Measurements from ENCODE around the gene CASP2.
"Not testable (repeated sequence)": the region's sequence is repeated elsewhere in the genome, so short reads cannot be mapped to it uniquely, and the experiment has no call there.

Gene CASP2

GRCh38 chr7:143263266-143264195 lies 24.6 kb upstream of the CASP2 start, which contains the start of gene GSTK1:
GSTK1 (plus strand) TSS chr7:143263441; CDS start chr7:143263514, 73 bp downstream.
- no peaks in the 10 kb centered on the region for H3K27me3 ChIP-seq (ENCODE audit: insufficient read depth, poor library complexity, severe bottlenecking)
- DNase-seq (ENCODE audit: low read depth in 1 of 2, low spot score in 1 of 2), result peak in 1 of 2 experiments; percentile 83
- no peak for TF ChIP-seq SPI1 (IDR thresholded peaks at IDR 0.05; ENCODE audit: borderline replicate concordance, low read depth)
- TF ChIP-seq POLR2AphosphoS5 (IDR thresholded peaks at IDR 0.05; ENCODE audit: low read depth), result peak; percentile 89
- no peak for TF ChIP-seq CTCF (IDR thresholded peaks at IDR 0.05; ENCODE audit: insufficient read depth, low read length)
- no peak for TF ChIP-seq GABPA (IDR thresholded peaks at IDR 0.05; ENCODE audit: low read depth)
- peak; percentile 60 for TF ChIP-seq REST (IDR thresholded peaks at IDR 0.05; ENCODE audit: insufficient replicate concordance, low read depth)
- H3K27ac ChIP-seq (replicated peaks), result peak within 1 kb of the TSS; percentile 76
- peak within 1 kb of the TSS; percentile 63 for H3K4me3 ChIP-seq (replicated peaks; ENCODE audit: insufficient read depth, low read length)

- Histone ChIP-seq H3K27ac (replicated peaks) (peak overlapping the region; percentile 76), H3K4me3 (replicated peaks; ENCODE audit: insufficient read depth, low read length) (peak overlapping the region; percentile 63)
- not testable (repeated sequence) for H3K27me3 ChIP-seq (ENCODE audit: insufficient read depth, poor library complexity, severe bottlenecking); DNase-seq (ENCODE audit: low read depth in 1 of 2, low spot score in 1 of 2)
Measured at GRCh38 chr7:143264196-143264568, 24.0 kb upstream of the CASP2 start.

- TF ChIP-seq POLR2AphosphoS5 (IDR thresholded peaks at IDR 0.05; ENCODE audit: low read depth) (no peak), SPI1 (IDR thresholded peaks at IDR 0.05; ENCODE audit: borderline replicate concordance, low read depth) (peak; percentile 78)
- H3K27me3 ChIP-seq (ENCODE audit: insufficient read depth, poor library complexity, severe bottlenecking), result no peaks in the 10 kb centered on the region
- no peak overlapping the region for H3K4me3 ChIP-seq (replicated peaks; ENCODE audit: insufficient read depth, low read length)
- DNase-seq (ENCODE audit: low read depth in 1 of 2, low spot score in 1 of 2), result no peak
- H3K27ac ChIP-seq (replicated peaks), result no peak overlapping the region
Measured at GRCh38 chr7:143265017-143265693, 23.0 kb upstream of the CASP2 start.

GRCh38 chr7:143269251-143269650 lies 18.9 kb upstream of the CASP2 start:
- Histone ChIP-seq H3K27ac (replicated peaks) (no peak overlapping the region), H3K4me3 (replicated peaks; ENCODE audit: insufficient read depth, low read length) (no peak overlapping the region), H3K27me3 (ENCODE audit: insufficient read depth, poor library complexity, severe bottlenecking) (no peaks in the 10 kb centered on the region)
- TF ChIP-seq GABPA (IDR thresholded peaks at IDR 0.05; ENCODE audit: low read depth) (no peak), SPI1 (IDR thresholded peaks at IDR 0.05; ENCODE audit: borderline replicate concordance, low read depth) (no peak), POLR2AphosphoS5 (IDR thresholded peaks at IDR 0.05; ENCODE audit: low read depth) (no peak), CTCF (IDR thresholded peaks at IDR 0.05; ENCODE audit: insufficient read depth, low read length) (no peak), REST (IDR thresholded peaks at IDR 0.05; ENCODE audit: insufficient replicate concordance, low read depth) (no peak)
- DNase-seq (ENCODE audit: low read depth in 1 of 2, low spot score in 1 of 2), result peak in 1 of 2 experiments; percentile 19

All from HL-60 (cell line).